Measurements from ENCODE around the gene EML3. TPM values are rescaled to one million over a fixed set of nuclear protein-coding genes. Genes with fewer than 3 reads are reported as not detected.

EML3 gene
- total and polyA plus RNA-seq, 2 of the 13 experiments (the other 11 are each of a cell fraction or from before 2014, with no cell fraction given), result 10.6 to 12.3 TPM

GRCh38 chr11:62612366-62613290 lies at the start of gene EML3, which contains the start of gene ROM1 (continued):
- TF ChIP-seq HMGXB3 (CRISPR knock-in tag; IDR thresholded peaks at IDR 0.05; ENCODE audit: borderline replicate concordance) (0 out of 2 replicates have a peak, but pooled peaks have one; percentile 39), TARDBP (CRISPR knock-in tag; IDR thresholded peaks at IDR 0.05) (no peak), IKZF5 (CRISPR knock-in tag; IDR thresholded peaks at IDR 0.05) (peak; percentile 16; the same call in 1 of the 2 replicates), BCL6 (CRISPR knock-in tag; IDR thresholded peaks at IDR 0.05) (no peak), HIC2 (CRISPR knock-in tag; IDR thresholded peaks at IDR 0.05; ENCODE audit: low read depth) (no peak; the same call in 1 of the 2 replicates), E2F1 (CRISPR knock-in tag; IDR thresholded peaks at IDR 0.05) (no peak), AGO1 (IDR thresholded peaks at IDR 0.05; ENCODE audit: low read depth, low read length, poor library complexity, severe bottlenecking) (no peak), JUN (CRISPR knock-in tag; IDR thresholded peaks at IDR 0.05) (no peak), ZBTB7B (CRISPR knock-in tag; IDR thresholded peaks at IDR 0.05) (0 out of 2 replicates have a peak, but pooled peaks have one; percentile 25), ZNF530 (CRISPR knock-in tag; IDR thresholded peaks at IDR 0.05; ENCODE audit: low read depth) (no peak), CEBPZ (IDR thresholded peaks at IDR 0.05; ENCODE audit: low read length) (no peak), HINFP (CRISPR knock-in tag; IDR thresholded peaks at IDR 0.05; ENCODE audit: low read depth) (no peak)

Data from HepG2 (cell line).